NCI-H1694 (cell line): Measurements from ENCODE around the gene RPS6KA2.

Experiments used
- DNase-seq: peaks from one replicate; lab custom pipeline; 2025; lab: John Stamatoyannopoulos, UW

RPS6KA2 gene

DNA sequence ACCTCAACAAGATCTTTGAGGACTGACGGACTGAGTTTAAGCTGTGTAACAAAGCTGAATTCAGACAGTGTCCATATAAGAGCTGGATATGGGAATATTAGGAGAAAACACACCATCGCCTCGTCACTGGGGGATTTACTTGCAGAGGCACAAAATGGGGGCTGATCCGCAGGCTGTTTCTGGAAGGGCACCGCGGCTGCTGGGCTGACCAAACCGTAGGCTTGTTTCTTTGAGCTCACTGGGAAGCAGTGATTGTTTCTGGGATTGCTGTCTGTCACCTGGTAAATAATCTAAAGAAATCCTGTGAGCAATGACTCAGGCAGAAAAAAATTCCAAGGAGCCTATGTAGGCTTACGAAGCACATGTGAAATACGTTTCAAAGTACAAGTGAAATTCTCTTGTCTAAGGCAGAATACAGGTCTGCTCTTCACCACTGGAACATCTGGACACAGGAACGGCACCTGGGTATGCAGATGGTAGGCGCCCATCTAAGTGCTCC lies 180.4 kb downstream of the RPS6KA2 start:
- no peak for DNase-seq

DNA sequence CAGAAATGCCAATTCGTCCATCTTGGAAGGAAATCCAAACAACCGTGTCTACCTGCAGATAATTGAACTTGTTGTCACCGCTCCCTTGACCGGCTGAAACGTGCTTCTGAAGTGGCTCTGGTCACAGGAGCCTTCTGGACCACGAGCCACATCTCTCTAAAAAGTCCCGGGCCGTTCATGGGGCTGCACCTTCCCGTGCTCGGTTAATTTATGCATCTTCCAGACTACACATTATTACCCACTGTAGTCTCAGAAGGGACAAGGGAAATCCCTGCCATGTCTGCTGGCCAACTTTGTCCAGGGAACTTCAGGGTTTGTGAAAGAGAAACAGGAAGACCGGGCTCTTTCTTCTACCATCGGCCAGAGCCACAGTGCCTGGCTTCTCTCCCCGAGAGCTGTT lies 180.9 kb downstream of the RPS6KA2 start:
- no peak for DNase-seq

DNA sequence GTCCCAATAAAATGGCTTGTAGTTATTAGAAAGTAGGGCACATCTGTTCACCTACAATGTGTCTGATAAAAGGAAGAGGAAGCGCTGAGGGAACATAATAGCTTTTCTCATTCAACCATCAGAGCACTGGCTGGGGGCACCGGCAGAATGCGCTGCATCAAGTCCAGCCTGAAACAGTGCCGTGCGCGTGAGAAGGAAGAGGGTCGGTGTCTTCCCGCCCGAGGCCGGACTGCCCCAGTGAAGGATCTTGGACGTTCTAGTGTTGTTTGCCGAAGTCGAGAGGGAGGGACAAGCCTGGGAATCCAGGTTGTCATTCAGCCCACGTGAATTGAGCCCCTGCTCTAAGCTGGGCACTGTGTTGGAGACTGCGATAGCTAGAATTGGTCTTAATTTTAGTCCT lies 182.6 kb downstream of the RPS6KA2 start:
- no peak for DNase-seq

DNA sequence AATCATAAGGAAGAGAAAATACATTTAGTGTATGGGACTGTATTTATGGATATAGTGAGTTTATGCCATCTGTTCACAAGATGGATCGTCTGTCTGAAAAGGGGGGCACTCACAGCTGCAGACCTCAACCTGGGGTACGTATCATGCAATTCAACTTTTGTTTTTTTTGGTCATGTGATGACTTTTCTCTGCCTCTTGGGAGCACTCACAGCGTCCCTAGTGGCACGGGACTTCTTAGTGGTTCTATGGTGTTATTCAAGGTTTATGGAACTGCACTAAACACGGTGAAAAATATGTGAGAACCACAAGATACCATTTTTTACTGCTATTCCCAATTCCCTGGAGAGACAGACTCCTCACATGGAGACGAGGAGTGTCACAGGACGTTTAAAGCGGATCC lies 183.9 kb downstream of the RPS6KA2 start:
- DNase-seq: no peak

DNA sequence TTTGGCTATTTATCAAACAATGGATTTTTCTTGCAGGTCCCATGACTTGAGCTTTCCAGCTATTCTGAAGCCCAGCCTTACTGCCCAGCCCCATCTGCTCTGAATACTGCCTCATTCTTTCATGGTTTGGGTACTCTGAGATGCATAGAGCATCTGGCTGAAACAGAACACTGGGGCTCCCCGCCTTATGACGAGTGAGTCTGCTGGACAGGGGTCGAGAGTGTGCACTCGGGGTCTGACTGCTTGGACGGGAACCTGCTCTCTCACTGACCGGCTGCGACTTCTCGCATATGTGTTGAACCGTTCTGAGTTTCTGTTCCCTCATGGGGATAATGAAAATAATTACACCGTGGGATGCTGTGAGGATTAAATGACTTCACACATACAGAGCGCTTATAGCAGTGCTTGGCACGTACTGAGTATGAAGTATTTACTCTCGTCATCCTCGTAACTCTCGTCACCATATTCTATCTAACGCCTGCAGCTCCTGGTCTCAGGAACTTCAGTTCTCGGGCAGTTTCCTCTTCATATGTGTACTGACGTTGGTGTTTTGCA lies 184.8 kb downstream of the RPS6KA2 start:
- no peak for DNase-seq

DNA sequence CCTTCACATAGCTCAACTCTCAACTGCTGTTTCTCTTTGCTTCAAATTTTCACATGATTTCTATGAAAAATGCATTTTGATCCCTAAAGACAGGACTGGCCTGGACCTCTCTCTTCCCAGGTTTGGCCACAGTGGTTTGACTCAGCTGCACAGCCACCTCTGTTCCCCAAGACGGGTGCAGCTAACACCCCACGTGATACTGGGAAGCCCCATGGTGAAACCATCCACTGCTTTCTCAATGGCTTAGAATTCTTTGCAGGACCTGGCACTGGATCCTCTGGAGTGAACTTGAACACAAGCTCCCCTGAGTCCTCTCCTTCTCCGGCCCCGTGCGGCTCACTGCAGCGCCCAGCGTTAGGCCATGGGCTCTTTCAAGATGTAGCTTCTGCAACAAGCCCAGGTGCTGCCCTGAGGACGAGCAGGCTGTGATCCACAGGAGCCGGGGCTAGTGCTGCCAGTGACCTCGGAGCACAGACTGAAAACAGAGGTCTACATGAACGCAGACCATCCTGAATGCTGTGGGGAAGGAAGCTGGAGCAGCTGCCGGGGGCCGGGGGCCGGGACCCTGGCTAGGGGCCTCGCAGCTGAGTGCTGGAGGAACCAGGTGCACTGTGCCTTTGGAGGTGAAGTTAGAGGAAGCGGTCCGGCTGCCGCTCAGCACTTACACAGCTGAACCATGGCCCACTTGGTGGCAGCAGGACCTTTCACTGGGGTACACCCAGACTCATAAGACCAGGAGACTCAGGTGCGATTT lies 185.5 kb downstream of the RPS6KA2 start:
- no peak for DNase-seq

DNA sequence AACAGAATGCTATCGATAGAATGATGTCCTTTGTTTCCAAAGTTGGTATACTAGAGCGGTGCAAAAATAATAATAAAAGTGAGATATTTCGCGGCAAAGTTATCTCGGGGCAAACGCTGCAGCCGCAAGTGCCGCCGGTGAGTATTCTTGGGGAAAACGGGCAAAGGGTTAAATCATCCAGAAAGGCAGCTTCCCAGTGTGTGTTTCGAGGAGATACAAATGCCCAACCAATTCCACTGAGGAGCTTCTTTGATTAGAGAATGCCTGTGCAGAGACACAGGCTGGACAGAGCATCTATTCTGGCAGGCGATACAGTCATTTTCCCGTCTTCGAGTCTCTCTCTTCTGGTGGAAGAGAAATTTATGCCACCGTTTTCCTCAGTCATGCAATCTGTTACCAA lies 186.3 kb downstream of the RPS6KA2 start:
- DNase-seq: no peak

DNA sequence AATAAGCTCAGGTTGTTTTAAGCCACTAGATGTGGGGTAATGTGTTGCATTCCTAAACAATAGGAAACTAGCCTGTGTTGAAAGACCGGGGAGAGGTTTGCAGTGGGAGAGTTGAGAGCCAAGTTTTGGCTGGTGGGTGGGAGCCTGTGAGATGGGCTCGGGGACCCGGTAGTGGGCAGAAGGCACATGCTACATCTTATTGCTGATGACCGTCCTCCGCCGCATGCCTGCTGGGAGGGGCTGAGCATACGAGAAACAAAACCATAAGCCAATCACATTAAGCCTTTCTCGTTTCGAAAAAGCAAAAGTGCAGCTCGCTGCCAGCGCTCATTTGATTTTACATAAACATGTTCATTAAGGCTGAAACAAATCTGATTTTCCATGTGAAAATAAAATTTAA lies 186.9 kb downstream of the RPS6KA2 start:
- no peak for DNase-seq

DNA sequence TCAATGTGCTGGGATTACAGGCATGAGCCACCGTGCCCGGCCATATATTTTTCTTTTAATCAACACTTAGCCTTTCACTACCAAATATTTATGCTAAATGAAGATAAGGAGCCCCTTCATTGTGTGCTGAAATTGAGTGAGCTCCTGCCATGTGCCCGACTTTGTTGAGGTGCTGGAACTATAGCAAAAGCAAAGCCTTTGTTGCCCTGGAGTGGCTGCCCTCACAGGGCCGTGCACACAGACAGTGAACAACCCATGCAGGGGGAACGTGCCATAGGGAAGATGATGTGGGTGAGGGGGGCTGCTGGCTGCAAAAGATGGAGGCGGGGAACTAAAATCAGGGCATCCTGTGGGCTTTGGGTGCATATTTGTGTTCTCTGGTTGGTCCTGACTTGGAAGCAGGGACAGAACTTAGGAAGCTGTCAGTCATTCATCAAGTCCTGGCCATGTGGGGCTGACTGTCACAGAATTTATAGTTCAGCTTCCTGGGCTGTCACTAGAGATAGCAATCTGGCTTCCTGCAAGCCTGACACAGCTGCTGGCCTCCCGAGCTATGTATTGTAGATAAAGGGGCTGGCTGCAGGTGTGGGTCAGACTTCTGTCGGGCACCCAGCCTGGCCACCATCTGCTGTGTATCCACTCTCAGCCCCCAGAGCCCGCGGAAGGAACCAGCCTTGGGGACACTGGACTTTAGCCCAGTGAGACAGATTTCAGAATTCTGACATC lies 187.5 kb downstream of the RPS6KA2 start:
- DNase-seq: no peak

DNA sequence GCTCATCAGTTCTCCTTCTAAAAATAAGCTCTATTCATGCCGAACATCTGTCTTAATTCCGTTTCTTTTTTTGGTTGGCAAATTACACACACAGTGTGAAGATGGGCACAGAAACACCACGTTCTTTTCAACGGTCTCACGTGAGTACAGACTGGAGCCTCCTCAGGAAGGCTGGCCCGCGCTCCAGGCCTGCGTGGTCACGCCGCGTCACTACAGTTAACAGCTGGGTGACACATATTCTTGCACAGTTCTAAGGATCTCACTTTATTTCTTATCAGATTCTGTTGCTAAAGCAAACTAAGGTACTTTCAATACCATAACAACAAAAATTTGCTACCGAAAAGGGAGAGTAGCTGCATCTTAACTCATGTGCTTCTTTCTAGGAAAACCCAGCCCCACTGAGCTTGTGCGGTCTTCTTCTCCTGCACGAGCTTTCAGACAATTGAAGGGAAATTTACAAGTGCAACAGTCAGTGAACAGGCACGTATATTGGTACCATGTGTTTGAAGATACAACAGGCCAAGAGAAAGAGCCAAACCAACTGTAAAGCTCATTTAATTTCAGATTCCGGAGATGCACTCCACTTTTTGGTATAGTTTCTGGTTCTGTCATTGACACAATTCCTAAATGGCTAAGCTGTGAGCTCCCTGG lies 188.7 kb downstream of the RPS6KA2 start:
- no peak for DNase-seq

DNA sequence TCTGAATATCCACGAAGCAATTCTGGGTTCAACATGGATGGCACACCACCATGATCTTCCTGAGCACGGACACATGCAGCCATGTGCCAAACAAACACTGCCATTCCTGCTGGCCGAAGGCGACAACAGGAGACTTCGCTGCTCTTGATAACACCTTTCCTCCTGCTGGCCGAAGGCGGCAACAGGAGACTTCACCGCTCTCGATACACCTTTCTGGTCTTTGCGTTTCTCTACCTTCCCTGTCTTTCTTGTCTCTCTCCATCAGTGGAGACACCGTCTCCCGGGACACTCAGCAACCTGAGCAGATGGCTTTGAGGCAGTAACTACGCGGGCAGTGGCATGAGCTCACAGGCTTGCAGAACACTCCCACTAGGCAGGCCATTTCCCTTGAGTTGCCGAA lies 189.4 kb downstream of the RPS6KA2 start:
- no peak for DNase-seq

DNA sequence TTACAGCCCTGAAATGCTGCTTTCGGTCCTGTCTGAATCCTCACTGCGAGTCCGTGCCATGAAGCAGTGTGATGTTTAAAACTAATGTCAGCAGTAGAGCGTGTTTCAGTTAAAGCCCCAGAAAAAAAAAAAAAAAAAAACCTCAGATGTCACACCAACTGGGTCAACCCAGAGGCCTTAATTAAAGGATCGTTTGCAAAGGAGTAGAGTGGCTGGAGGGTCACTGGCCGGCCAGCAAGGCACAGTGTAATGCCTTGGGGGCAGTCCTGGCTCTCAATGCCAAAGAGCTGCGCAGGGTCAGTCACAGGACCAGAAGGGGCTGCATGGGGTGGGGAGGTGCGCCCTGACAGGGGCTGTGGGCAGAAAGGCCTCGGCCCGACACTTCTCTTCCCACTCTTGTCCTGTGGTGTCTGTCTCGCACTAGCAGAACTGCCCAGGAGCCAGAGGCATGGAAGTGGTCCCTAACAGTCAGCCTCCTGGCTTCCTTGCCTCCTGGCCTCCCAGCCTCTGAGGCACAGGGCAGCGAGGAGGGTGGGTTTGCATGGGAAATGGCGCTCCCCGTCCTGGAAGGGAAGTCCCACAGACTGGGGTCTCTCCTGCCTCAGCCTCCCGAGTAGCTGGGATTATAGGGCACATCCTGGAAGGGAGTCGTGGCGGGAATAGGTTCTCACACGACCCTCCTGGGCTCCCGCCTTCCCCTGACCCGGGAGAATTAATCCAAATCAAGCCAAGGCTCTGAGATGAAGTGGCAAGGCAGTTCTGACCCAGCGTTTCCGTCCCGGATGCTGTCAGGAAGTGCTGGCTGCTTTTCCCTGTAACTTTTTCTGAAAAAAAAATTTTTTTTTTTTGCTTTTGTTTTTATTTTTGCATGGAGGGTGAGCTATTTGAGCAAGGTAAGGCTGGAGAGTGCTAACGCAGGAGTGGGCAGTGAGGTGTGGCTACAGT lies 190.6 kb downstream of the RPS6KA2 start:
- DNase-seq: no peak

DNA sequence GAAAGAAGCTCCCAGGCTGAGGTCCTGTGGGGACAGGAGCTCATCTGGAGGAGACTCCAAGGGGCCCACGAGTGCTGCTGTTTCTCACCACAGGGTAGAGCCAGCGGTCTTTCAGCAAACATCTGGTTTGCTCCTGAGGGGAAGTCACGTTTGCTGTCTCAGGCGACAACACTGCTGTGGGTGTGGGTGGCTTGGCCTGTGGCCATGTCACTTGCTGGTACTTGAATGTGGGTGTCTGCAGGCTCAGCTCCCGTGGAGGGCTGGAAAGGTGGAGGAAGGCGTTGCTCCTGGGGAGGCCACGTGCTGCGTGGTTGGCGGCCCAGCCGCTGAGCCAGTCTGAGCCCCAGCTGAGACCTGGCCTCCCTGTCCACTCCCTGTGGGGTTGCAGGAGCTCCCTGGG lies 191.5 kb downstream of the RPS6KA2 start:
- no peak for DNase-seq

DNA sequence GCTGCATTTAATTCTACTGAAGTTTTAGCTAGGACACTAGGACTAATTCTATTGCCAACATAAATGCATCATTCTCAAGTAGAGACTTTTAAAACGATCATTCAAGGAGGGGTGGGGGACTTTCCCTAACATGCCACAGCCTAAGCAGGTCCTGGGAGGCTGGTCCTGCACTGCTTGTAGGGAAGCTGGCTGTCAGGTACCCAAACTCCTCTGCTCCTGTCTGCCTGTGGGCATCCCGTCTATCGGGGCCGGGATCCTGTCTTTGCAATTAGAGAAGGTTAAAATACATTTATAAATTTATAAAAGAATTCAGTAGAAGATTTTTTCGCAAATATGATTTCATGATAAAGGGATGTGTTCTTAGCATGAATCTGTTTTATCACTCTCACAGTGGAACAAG lies 192.7 kb downstream of the RPS6KA2 start:
- DNase-seq: no peak

DNA sequence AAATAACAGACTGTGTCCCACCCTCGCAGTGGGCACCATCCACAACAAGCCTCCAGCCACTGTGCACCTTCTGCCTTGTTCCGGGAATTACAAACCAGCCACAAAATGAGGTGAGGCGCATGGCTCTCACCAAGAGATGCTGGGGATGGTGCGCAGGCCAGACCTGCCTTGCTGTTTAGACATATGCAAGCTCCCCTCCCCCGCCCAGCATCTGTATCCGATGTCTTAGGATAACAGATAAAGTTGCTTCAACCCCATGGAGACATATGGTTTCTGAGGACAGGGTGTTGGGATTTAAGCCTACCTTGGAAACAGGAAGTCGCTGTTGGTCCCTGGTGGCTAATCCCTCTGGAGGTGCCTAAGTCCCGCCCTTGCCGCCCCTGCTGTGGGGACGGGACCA lies 194.0 kb downstream of the RPS6KA2 start:
- DNase-seq: no peak

DNA sequence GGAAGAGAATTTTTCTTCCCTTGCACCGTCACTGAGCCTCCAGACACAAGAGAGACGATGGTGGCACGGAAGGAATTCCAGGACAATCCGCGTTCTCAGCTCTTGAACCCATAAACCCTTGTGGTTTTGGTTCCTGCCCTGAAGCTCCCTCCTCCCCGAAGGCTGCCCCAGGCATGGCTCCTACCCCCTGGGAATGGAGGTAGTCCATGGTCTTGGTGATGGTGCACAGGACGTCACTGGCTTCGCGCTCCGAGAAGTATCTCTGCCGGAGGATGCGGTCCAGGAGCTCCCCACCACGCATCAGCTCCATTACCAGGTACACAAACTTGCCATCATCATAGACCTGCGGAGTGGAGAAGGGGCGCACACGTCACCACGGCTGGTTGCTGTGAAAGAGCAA lies 196.8 kb downstream of the RPS6KA2 start:
- DNase-seq: no peak

DNA sequence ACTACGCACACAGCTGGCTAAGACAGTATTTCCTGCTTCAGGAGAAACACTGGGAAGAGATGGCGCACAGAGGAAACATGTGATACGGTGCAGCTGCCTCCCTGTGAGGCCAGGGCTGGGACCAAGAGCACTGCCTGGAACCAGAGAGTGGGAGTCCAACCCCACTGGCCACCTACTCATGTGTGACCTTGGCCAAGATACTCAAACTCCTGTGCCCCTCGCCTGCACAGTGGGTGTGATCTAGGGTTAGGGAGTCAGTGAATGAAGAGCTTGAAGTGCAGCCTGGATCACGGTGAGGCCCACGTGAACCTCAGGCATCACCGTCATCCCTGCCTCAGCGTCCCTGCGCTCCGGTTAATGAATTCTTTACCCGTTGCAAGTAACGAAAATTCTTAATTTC lies 202.6 kb downstream of the RPS6KA2 start:
- no peak for DNase-seq

DNA sequence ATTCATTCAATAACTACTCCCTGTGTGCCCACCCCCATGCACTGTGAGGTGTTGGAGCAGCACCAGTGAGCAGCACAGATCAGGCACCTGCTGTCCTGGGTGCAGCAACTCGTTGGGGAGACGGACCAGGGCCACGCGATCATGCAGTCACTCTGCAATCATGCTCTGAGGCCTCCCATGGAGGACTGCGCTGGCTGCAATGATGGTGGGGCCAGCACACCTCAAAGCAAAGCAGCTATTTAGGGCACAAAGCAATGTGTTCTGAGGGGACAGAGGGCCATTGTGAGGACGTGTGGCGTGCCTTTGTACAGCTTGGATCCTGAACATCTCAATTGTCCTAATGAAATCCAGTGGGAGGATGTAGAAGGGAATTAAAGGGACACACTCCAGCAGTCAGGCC lies 203.3 kb downstream of the RPS6KA2 start:
- no peak for DNase-seq

DNA sequence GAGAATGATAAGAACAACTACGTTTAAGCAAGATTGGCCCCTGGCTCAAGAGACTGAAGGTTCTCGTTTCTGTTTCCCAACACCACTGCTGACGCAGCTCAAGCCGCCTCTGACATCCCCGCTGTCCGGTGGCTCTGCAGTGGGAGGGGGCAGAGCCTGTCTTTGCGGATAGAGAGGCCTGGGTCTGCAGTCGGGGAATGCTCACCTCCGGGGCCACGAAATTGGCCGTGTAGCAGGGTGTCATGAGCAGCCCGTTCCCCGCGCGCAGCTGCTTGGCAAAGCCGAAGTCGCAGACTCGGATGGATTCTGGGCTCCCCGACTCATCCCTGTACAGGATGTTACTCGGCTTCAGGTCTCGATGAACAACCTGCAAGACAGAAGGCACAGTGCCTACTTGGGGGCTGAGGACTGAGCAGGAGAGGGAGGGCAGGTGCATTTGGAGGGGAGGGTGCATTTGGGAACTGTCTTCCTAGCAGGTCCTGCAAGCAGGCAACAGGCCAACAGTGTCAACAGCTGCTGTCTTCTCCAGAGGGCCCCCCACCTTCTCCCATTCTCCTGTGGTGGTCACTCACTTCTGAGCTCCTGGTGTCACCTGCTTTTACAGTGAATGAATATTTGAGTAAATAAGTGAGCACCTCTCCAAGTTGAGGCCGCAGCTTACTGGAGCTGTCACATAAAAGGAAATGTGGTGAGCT lies 203.9 kb downstream of the RPS6KA2 start:
- no peak for DNase-seq

DNA sequence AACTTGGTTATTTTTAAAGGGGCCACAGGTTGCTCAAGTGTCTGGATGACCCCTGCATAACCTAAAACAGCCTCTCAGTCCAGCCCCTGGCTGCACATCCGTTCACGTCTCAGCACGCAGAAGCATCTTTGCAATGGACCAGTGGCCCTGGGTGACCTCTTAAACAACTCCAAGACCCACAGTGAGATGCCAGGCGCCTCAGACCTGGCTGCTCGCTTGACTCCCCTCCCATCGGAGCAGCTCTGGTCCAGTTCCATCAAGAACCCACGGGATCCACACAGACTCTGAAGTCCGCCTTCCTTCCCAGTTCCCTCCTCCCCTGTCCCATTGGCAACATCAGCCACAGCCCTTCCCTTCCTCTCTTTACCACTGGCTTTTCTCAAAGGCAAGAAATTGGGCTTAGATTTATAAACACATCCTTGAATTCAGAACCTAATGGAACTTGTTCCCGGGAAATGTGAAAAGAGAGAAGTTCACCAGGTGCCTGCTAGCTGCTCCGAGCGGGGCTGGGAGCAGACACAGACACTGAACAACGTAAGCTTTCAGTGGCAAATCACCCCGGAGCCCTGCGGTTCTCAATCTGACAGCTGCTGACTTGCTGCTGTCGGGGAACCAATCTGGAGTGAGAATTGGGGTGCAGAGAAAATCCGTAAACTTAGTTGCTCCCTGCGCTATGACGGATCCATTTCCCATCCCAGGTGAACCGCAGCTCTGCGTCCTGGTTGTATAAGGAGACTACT lies 204.7 kb downstream of the RPS6KA2 start:
- no peak for DNase-seq
